HepG2 (cell line): ENCODE results near the gene PSD. TPM values are rescaled to one million over a fixed set of nuclear protein-coding genes. Genes with fewer than 3 reads are reported as not detected.
A peak's percentile ranks its signal among the peaks of the same experiment; 100 is the strongest.

ENCODE experiments used
- E2F1 ChIP-seq: sonication (generic); formaldehyde crosslinking; IDR thresholded peaks from 2 replicates; pipeline ENCODE4 v1.5.0; 2020; ENCODE audit warnings: missing genetic modification reagents
- EEA1 ChIP-seq: sonication (generic); formaldehyde crosslinking; IDR thresholded peaks from 2 replicates; pipeline ENCODE4 v1.5.1; 2020; ENCODE audit warnings: mild to moderate bottlenecking, missing genetic modification reagents, borderline replicate concordance
- ELK4 ChIP-seq: sonication (generic); formaldehyde crosslinking; IDR thresholded peaks from 2 replicates; pipeline ENCODE4 v1.9.0; 2021; ENCODE audit warnings: missing genetic modification reagents, borderline replicate concordance
- KDM1A ChIP-seq: IDR thresholded peaks from 2 replicates; pipeline ENCODE4 v1.6.1; 2016; ENCODE audit warnings: missing compliant biosample characterization
- NFE2L1 ChIP-seq: sonication (generic); formaldehyde crosslinking; IDR thresholded peaks from 2 replicates; pipeline ENCODE4 v1.4.0; 2020; ENCODE audit warnings: missing genetic modification reagents, mild to moderate bottlenecking, borderline replicate concordance
- PHF20 ChIP-seq: sonication (generic); formaldehyde crosslinking; IDR thresholded peaks from 2 replicates; pipeline ENCODE4 v1.5.0; 2020; ENCODE audit warnings: mild to moderate bottlenecking, missing genetic modification reagents
- SNAPC5 ChIP-seq: sonication (generic); formaldehyde crosslinking; IDR thresholded peaks from 2 replicates; pipeline ENCODE4 v1.8.1; 2023; ENCODE audit warnings: mild to moderate bottlenecking, missing genetic modification reagents, borderline replicate concordance
- TCF12 ChIP-seq, 2 experiments: fragments of 450-650 bp in 1 of 2; sonication (generic) in 1 of 2; formaldehyde crosslinking in 1 of 2; IDR thresholded peaks; 2 replicates each; pipeline versions ENCODE4 v1.6.1 to v1.8.0; 2017 to 2022; ENCODE audit warnings: antibody characterized with exemption in 1 of 2, mild to moderate bottlenecking in 1 of 2, missing genetic modification reagents in 1 of 2, moderate library complexity in 1 of 2
- TGIF2 ChIP-seq: IDR thresholded peaks from 2 replicates; pipeline ENCODE4 v1.6.1; 2016; ENCODE audit warnings: control low read depth, missing compliant biosample characterization
- ZNF138 ChIP-seq: sonication (generic); formaldehyde crosslinking; IDR thresholded peaks from 2 replicates; pipeline ENCODE4 v1.5.0; 2020; ENCODE audit warnings: mild to moderate bottlenecking, low read depth, missing genetic modification reagents
- ZNF276 ChIP-seq: sonication (generic); formaldehyde crosslinking; IDR thresholded peaks from 2 replicates; pipeline ENCODE4 v1.4.0; 2020; ENCODE audit warnings: mild to moderate bottlenecking, low read depth, missing genetic modification reagents
- ZNF30 ChIP-seq: sonication (generic); formaldehyde crosslinking; IDR thresholded peaks from 2 replicates; pipeline ENCODE4 v1.5.0; 2020; ENCODE audit warnings: mild to moderate bottlenecking, missing genetic modification reagents
- ZNF383 ChIP-seq: sonication (generic); formaldehyde crosslinking; IDR thresholded peaks from 2 replicates; pipeline ENCODE4 v1.4.0; 2020; ENCODE audit warnings: missing genetic modification reagents, mild to moderate bottlenecking, borderline replicate concordance
- ZNF414 ChIP-seq: sonication (generic); formaldehyde crosslinking; IDR thresholded peaks from 2 replicates; pipeline ENCODE4 v1.5.0; 2020; ENCODE audit warnings: missing genetic modification reagents
- ZNF580 ChIP-seq: IDR thresholded peaks from 2 replicates; pipeline ENCODE4 v1.6.1; 2016; ENCODE audit warnings: low read depth, borderline replicate concordance
- ZNF878 ChIP-seq: sonication (generic); formaldehyde crosslinking; IDR thresholded peaks from 2 replicates; pipeline ENCODE4 v1.8.1; 2023; ENCODE audit warnings: mild to moderate bottlenecking, missing genetic modification reagents, moderate library complexity
- ZNF891 ChIP-seq: sonication (generic); formaldehyde crosslinking; IDR thresholded peaks from 2 replicates; pipeline ENCODE4 v1.5.0; 2020; ENCODE audit warnings: mild to moderate bottlenecking, missing genetic modification reagents
- polyA plus RNA-seq, 8 experiments: library from polyadenylated mRNA; depleted of rRNA in 3 of 8; stranded (reverse) in 7 of 8; unstranded in 1 of 8; fragments of >200 nt; fragmentation: Illumina TruSeq in 4 of 8; extraction: Trizol in 4 of 8; gene quantifications; 2 replicates each; pipeline versions ENCODE4 v1.2.1 to v1.2.3, GENCODE V29; 2011 to 2016; ENCODE audit warnings: low read depth in 4 of 8, missing spikeins in 1 of 8, mixed read lengths in 1 of 8; ENCODE audit not compliant: insufficient read depth in 1 of 8
- total RNA-seq, 5 experiments: library from RNA; depleted of rRNA; stranded (reverse); fragments of >200 nt; fragmentation: Illumina TruSeq; extraction: Trizol; gene quantifications; 2 replicates each; pipeline ENCODE4 v1.2.3, GENCODE V29; 2016; ENCODE audit warnings: low read depth in 1 of 5
- TF ChIP-seq, protein P1 (sequence below): sonication (generic); formaldehyde crosslinking; IDR thresholded peaks from 2 replicates; pipeline ENCODE4 v1.4.0; 2020; ENCODE audit warnings: low read depth, mild to moderate bottlenecking, missing genetic modification reagents

Gene PSD
- total and polyA plus RNA-seq, 2 of the 13 experiments (the other 11 are each of a cell fraction or from before 2014, with no cell fraction given): 0.35 to 0.58 TPM

GRCh38 chr10:102422545-102423129 is 4.1 kb upstream of the PSD start (continued):
- TF ChIP-seq TCF12 (IDR thresholded peaks at IDR 0.05): no peak
- no peak for TF ChIP-seq TCF12 (CRISPR knock-in tag; IDR thresholded peaks at IDR 0.05)
- TF ChIP-seq EEA1 (CRISPR knock-in tag): no peak
- 0 out of 2 replicates have a peak, but pooled peaks have one; percentile 43 for TF ChIP-seq ZNF383 (CRISPR knock-in tag)
- TF ChIP-seq KDM1A: 0 out of 2 replicates have a peak, but pooled peaks have one; percentile 49
- TF ChIP-seq ELK4 (CRISPR knock-in tag): no peak
- 0 out of 2 replicates have a peak, but pooled peaks have one; percentile 75 for TF ChIP-seq ZNF276 (CRISPR knock-in tag)
- no peak for TF ChIP-seq ZNF878 (CRISPR knock-in tag)
- peak; percentile 78 for TF ChIP-seq TGIF2
- no peak for TF ChIP-seq ZNF414
- TF ChIP-seq, protein P1, sequence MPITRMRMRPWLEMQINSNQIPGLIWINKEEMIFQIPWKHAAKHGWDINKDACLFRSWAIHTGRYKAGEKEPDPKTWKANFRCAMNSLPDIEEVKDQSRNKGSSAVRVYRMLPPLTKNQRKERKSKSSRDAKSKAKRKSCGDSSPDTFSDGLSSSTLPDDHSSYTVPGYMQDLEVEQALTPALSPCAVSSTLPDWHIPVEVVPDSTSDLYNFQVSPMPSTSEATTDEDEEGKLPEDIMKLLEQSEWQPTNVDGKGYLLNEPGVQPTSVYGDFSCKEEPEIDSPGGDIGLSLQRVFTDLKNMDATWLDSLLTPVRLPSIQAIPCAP (CRISPR knock-in tag): 0 out of 2 replicates have a peak, but pooled peaks have one; percentile 55
- TF ChIP-seq E2F1 (CRISPR knock-in tag): 0 out of 2 replicates have a peak, but pooled peaks have one; percentile 54
- TF ChIP-seq ZNF891 (CRISPR knock-in tag): no peak
- peak; percentile 58 for TF ChIP-seq PHF20 (CRISPR knock-in tag)
- 0 out of 2 replicates have a peak, but pooled peaks have one; percentile 61 for TF ChIP-seq ZNF580
- TF ChIP-seq SNAPC5 (CRISPR knock-in tag): no peak
- TF ChIP-seq ZNF30 (CRISPR knock-in tag): no peak
- TF ChIP-seq ZNF138 (CRISPR knock-in tag): no peak
- TF ChIP-seq NFE2L1 (CRISPR knock-in tag): 0 out of 2 replicates have a peak, but pooled peaks have one; percentile 30
